ENCODE results near the gene LYZL2.
"Not testable (repeated sequence)": the region's sequence is repeated elsewhere in the genome, so short reads cannot be mapped to it uniquely, and the experiment has no call there.

LYZL2 gene

GRCh38 chr10:30629653-30630052 is at the start of gene LYZL2:
TSS of gene LYZL2 (minus strand) at chr10:30629753. CDS start at chr10:30626915, 2,838 bp downstream.
- DNase-seq: no peak

GRCh38 chr10:30677616-30678015 is 48.1 kb upstream of the LYZL2 start:
- peak; percentile 63 for DNase-seq

GRCh38 chr10:30677146-30677545 is 47.6 kb upstream of the LYZL2 start:
- peak; percentile 34 for DNase-seq

GRCh38 chr10:30675791-30676718 is 46.5 kb upstream of the LYZL2 start:
- DNase-seq: no peak

GRCh38 chr10:30674796-30675195 is 45.2 kb upstream of the LYZL2 start:
- no peak for DNase-seq

GRCh38 chr10:30673262-30673661 is 43.7 kb upstream of the LYZL2 start:
- DNase-seq: not testable (repeated sequence)

- DNase-seq: not testable (repeated sequence)
These were observed 42.8 kb upstream of the LYZL2 start for GRCh38 chr10:30672338-30672737.

GRCh38 chr10:30671026-30671616 is 41.6 kb upstream of the LYZL2 start:
- no peak for DNase-seq

GRCh38 chr10:30667982-30668381 is 38.4 kb upstream of the LYZL2 start:
- DNase-seq: not testable (repeated sequence)

- DNase-seq: not testable (repeated sequence)
These were observed 33.9 kb upstream of the LYZL2 start for GRCh38 chr10:30663403-30663802.

GRCh38 chr10:30662814-30663213 is 33.3 kb upstream of the LYZL2 start:
- DNase-seq: no peak

GRCh38 chr10:30660314-30660713 is 30.8 kb upstream of the LYZL2 start:
- DNase-seq: not testable (repeated sequence)

GRCh38 chr10:30656233-30656632 is 26.7 kb upstream of the LYZL2 start:
- no peak for DNase-seq

- not testable (repeated sequence) for DNase-seq
These were observed 25.4 kb upstream of the LYZL2 start for GRCh38 chr10:30655001-30655400.

GRCh38 chr10:30651470-30652397 is 22.2 kb upstream of the LYZL2 start:
- DNase-seq: peak; percentile 21

GRCh38 chr10:30647089-30647488 is 17.5 kb upstream of the LYZL2 start:
- peak; percentile 18 for DNase-seq

GRCh38 chr10:30645340-30645827 is 15.8 kb upstream of the LYZL2 start:
- DNase-seq: peak; percentile 29

GRCh38 chr10:30644408-30644861 is 14.9 kb upstream of the LYZL2 start:
- not testable (repeated sequence) for DNase-seq

GRCh38 chr10:30643557-30644199 is 14.1 kb upstream of the LYZL2 start:
- not testable (repeated sequence) for DNase-seq

- DNase-seq: not testable (repeated sequence)
These were observed 13.3 kb upstream of the LYZL2 start for GRCh38 chr10:30642856-30643255.

GRCh38 chr10:30639946-30640786 is 10.6 kb upstream of the LYZL2 start:
- DNase-seq: no peak

All from stimulated activated CD4-positive, alpha-beta T cell treated with anti-CD3 and anti-CD28 coated beads, Interleukin-1b, Interleukin-23, amount 100 ng/mL, for 48 hours (primary cell).